ENCODE results near the gene GPR83.
"Not testable (repeated sequence)": the region's sequence is repeated elsewhere in the genome, so short reads cannot be mapped to it uniquely, and the experiment has no call there.

The GPR83 gene

DNA sequence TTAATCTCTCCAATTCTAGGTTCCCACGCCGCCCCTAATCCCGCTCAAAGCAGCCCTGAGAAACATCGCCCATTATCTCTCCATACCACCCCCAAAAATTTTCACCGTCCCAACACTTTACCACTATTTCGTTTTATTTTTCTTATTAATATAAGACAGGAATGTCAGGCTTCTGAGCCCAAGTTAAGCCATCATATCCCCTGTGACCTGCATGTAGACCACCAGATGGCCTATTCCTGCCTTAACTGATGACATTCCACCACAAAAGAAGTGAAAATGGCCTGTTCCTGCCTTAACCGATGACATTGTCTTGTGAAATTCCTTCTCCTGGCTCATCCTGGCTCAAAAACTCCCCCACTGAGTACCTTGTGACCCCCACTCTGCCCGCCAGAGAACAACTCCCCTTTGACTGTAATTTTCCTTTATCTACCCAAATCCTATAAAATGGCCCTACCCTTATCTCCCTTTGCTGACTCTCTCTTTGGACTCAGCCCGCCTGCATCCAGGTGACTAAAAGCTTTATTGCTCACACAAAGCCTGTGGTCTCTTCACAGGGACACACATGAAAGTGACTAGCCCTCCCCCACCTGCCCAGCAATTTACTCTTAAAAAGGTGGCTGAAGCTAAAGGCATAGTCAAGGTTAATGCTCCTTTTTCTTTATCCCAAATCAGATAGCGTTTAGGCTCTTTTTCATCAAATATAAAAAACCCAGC lies 50.2 kb downstream of the GPR83 start:
- DNase-seq = not testable (repeated sequence)

DNA sequence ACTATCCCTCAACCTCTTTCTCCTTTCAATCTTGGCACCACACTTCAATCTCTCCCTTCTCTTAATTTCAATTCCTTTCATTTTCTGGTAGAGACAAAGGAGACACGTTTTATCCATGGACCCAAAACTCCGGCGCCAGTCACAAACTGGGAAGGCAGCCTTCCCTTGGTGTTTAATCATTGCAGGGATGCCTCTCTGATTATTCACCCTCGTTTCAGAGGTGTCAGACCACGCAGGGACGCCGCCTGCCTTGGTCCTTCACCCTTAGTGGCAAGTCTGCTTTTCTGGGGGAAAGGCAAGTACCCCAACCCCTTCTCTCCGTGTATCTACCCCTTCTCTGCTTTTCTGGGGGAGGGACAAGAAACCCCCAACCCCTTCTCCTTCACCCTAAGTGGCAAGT lies 54.9 kb downstream of the GPR83 start:
- DNase-seq = not testable (repeated sequence)

DNA sequence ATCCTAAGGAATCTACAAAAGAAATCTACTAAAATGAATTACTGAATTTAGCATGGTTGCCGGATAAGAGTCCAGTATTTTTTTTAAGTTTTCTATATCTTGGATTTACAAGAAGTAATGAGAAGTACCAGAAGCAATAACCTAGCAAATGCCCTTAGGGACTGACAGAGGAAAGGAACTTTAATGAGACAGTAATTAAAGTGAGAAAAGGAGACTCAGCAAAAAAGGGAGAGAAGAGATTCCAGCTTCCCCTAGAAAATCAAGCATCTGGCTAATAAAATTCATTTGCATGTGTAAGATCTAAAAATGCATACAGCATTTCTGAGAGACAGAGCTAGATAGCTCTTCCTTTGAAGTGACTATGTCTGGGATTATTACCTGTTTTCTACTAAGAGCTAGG lies 57.7 kb downstream of the GPR83 start:
- DNase-seq = no peak

DNA sequence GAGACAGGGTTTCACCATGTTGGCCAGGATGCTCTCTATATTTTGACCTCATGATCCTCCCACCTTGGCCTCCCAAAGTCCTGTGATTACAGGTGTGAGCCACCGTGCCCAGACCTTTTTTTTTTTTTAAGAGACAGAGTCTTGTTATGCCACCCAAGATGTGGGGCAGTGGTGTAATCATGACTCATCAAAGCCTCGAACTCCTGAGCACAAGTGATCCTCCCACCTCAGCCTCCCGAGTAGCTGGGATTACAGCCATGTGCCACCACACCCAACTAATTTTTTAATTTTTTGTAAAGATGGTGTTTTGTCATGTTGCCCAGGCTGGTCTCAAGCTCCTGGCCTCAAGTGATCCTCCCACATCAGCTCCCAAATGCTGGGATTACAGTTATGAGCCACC lies 59.0 kb downstream of the GPR83 start:
- no peak for DNase-seq

DNA sequence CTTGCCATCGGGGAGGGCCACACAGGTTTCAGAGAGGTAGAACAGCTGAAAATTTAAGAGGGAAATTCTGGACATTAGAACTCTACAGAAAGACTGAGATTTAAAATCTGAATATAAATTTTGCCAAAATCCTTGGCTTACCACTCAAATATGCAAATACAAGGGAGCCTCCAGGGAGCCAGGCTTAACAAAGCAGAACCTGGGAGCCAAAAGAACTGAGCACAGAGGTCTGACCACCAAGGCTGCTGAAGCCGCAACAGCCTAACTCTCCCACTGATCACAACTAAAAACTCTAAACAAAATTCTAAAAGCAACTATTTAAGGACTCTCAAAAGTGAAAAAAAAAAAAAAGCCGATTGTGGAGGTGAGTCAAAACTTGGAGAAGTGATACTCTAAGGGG lies 62.6 kb downstream of the GPR83 start:
- no peak for DNase-seq

GRCh38 chr11:94336033-94336432 lies 65.2 kb downstream of the GPR83 start:
- no peak for DNase-seq

GRCh38 chr11:94332814-94333213 lies 68.4 kb downstream of the GPR83 start:
- no peak for DNase-seq

DNA sequence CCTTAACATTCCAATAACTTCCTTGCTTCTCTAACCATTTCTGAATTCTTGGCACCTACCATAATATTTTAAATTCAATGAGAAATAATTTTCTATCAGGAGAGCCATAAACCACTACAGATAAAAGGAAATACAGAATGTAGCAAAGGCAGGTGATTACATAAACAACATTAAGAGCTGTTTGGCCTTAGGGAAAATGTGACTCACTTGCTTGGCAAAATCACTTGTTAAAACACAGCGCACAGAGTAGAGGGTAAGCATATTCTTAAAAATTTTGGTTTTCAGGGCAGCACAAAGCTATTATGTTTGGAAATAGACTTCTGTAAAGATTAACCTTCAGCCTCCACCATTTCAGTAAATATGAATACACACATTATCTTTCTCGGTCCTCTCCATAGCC lies 70.4 kb downstream of the GPR83 start:
- DNase-seq = no peak

GRCh38 chr11:94329501-94329900 lies 71.7 kb downstream of the GPR83 start:
- no peak for DNase-seq

- no peak for DNase-seq
These were observed 72.6 kb downstream of the GPR83 start for GRCh38 chr11:94328587-94329080.

All from CD4-positive, alpha-beta T cell treated with Interleukin-21 for 1 hour (primary cell).